ENCODE results near the gene DNASE1L2.

Gene DNASE1L2

DNA sequence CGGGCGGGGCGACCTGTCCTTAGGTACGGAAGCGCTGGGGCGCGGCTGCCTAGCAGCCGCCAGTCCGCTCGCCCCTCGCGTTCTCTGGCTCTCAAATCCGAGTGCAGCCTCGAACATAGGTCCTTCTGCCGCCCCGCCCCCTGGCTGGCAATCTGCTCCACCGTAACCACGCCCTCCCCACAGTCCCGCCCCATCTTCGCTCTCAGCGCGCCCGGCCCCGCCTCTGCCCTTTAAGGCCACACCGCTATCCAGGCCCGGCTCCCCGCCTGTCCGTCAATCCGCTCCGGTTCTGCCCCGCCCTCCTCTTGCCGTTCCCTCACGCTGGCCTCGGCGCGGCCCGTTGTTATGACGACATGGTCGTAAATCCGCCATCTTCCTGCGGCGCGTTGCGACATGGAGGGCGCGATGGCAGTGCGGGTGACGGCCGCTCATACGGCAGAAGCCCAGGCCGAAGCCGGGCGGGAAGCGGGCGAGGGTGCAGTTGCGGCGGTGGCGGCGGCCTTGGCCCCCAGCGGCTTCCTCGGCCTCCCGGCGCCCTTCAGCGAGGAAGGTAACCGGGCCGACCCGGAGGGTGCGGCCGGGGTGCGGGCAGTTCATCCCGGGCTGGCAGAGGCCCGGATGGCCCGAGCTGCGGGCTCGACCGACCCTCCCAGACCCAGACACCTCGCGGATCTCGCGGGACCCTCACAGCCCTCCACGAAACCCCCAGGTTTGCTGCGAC, 12.9 kb upstream of the DNASE1L2 start, which contains the start of gene E4F1:
TSS of gene E4F1 (plus strand) at position 371 of the 721 bp plus-strand sequence. CDS start at position 394, 23 bp downstream.
- peak; percentile 99 to 100 (median 100) for DNase-seq (ENCODE audit: low read depth in 2 of 3, low spot score in 1 of 3)

DNA sequence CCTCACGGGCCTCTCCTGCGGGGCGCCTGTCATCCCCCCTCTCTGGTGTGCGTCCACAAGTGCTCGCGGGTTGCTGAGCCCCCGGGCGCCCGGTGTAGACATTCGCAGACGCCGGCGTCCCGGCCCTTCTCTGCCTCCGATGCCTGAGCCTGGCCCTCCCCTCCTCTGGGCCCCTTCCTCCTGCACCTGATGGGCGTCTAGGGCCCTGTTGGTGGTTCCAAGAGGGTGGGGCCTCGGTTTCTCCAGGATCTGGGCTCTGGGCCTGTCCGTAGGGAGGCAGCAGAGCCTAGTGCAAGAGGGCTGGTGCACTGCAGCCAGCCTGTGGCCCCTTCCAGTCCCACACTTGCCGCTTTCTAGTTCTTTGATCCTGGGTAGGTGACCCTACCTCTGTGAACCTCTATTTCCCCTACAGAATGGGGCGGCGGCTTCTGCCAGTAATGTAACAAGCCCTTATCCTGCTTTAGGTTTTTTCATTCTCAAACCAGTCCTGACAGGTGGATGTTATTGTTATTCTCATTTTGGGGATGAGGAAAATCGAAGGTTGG, 12.2 kb upstream of the DNASE1L2 start:
- DNase-seq (ENCODE audit: low read depth in 2 of 3, low spot score in 1 of 3): peak in 1 of 3 donors; percentile 34

DNA sequence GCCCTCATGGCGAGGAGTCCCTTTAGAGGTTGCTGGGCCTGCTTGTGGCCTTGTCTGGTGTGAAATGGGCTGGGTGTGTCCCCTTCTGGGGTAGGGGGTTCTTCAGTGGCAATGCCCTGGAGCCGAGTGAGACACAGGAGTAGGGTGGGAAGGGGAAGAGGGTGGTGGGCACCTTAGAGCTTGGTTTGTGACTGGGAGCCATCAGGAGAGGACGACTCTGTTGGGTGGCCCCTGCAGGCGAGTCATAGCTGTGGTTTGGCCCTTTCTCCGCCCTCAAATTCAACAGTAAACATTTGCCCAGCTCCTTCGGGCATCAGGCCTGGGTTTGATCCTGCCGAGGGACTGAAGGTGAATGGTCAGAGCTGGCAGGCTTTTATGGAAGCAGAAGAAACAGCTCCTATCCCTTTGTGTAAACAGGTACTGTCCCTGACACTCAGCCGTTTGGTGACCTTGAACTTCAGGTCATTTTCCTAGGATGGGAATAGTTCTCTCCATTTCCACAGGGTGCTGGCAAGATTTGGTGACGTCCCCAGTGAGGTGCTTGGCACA, 9.9 kb upstream of the DNASE1L2 start:
- DNase-seq (ENCODE audit: low read depth in 2 of 3, low spot score in 1 of 3): no peak

GRCh38 chr16:2226918-2227317, 9.3 kb upstream of the DNASE1L2 start:
- no peak for DNase-seq (ENCODE audit: low read depth in 2 of 3, low spot score in 1 of 3)

DNA sequence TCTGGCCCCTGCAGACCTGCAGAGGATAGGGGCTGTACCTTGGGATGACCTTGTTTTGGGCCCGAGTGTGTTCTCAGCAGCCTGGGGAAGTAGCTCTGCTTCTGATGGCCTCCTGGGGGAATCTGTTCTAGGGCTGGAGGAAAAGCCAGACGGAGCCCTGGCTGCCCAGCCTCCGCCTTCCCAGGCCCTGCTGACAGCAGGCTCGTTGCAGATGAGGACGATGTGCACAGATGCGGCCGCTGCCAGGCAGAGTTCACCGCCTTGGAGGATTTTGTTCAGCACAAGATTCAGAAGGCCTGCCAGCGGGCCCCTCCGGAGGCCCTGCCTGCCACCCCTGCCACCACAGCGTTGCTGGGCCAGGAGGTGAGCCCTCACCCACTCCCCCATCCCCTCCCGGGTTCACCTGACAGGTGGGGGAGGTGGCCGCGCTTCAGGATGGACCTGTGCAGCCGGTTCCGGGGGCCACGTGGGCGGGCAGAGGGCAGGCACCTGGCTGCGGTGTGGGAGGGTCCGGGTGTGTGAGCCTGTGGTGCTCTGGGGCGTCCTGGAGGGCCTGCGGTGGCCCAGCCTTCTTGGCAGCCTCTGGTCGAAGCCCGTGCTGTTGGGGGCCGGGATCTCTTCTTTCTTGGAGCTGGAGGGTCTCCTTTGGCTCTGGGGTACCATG, 8.0 kb upstream of the DNASE1L2 start:
- DNase-seq (ENCODE audit: low read depth in 2 of 3, low spot score in 1 of 3): no peak

- no peak for DNase-seq (ENCODE audit: low read depth in 2 of 3, low spot score in 1 of 3)
These were observed 7.2 kb upstream of the DNASE1L2 start for GRCh38 chr16:2229091-2229490.

DNA sequence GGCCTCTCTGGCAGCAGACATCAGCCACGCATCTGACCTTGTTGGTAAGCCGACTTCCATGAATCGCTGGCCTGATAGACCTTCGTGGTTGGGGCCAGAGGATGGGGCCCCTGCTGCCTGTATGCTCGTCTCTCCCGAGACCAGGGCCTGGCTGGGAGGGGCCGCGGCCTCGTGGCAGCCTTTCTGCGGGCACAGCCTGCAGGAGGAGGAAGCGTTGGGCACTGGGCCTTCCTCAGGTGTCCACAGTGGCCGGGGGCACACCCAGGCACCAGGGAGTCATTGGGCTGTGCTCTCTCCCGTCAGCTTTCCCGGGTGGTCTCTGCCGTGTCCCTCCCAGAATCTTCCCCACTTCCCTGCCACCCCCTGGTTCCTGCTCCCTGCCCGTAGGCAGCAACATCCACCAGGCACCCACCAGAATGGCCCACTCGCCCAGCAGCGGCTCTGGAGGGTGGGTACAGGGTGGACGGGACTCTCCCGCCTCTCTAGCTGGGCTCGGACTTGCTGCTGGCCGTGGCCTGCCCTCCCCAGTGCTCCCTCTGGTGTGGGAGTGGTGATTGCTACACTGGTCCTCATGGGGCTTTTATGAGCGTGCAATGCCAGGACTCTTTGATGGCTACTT, 6.5 kb upstream of the DNASE1L2 start:
- DNase-seq (ENCODE audit: low read depth in 2 of 3, low spot score in 1 of 3): no peak

DNA sequence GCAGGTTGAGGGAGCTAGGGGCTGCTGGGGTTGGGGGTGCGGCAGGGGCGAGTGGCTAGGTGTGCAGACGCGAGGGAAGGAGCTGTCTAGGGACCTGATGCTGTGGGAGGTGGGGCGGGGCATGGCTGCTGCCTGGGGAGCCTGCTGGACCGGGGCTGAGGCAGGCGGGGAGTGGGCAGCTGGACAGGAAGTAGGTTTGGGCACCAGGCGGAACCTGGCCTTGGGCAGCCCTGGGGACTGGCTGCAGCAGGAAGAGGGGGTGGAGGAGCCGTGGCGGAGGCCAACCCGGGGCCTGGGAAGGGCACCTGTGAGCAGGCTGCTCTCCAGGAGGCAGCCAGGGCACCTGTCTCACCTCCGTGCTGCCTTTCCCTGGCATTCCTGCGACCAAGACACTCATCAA, 5.9 kb upstream of the DNASE1L2 start:
- no peak for DNase-seq (ENCODE audit: low read depth in 2 of 3, low spot score in 1 of 3)

GRCh38 chr16:2231016-2231931, 5.0 kb upstream of the DNASE1L2 start:
- DNase-seq (ENCODE audit: low read depth in 2 of 3, low spot score in 1 of 3): no peak

DNA sequence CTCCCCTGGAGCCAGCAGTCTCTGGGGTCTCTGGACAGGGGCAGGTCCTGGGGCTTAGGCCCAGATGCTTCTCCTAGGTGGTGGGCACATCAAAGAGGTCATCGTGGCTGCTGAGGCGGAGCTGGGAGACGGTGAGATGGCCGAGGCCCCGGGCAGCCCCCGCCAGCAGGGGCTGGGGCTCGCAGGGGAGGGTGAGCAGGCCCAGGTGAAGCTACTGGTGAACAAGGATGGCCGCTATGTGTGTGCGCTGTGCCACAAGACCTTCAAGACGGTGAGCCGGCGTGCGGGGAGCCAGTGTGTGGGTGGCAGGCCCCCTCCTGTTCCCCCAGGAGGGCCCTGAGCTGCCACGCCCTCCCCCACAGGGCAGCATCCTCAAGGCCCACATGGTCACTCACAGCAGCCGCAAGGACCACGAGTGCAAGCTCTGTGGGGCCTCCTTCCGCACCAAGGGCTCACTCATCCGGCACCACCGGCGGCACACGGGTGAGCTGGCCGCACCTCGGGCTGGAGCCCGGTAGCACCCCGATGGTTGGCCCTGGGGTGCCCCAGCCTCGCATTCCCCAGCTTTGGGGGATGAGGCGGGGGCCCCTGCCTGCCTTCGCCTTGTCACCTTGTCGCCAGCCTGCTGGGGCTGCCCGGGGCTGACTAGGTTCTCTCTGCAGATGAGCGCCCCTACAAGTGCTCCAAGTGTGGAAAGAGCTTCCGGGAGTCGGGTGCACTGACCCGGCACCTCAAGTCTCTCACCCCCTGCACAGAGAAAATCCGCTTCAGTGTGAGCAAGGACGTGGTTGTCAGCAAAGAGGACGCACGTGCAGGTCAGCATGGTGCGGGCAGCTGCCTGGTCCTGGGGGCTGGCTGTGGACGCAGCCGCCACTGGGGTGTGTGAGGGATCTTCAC, 3.9 kb upstream of the DNASE1L2 start:
- DNase-seq (ENCODE audit: low read depth in 2 of 3, low spot score in 1 of 3): no peak

DNA sequence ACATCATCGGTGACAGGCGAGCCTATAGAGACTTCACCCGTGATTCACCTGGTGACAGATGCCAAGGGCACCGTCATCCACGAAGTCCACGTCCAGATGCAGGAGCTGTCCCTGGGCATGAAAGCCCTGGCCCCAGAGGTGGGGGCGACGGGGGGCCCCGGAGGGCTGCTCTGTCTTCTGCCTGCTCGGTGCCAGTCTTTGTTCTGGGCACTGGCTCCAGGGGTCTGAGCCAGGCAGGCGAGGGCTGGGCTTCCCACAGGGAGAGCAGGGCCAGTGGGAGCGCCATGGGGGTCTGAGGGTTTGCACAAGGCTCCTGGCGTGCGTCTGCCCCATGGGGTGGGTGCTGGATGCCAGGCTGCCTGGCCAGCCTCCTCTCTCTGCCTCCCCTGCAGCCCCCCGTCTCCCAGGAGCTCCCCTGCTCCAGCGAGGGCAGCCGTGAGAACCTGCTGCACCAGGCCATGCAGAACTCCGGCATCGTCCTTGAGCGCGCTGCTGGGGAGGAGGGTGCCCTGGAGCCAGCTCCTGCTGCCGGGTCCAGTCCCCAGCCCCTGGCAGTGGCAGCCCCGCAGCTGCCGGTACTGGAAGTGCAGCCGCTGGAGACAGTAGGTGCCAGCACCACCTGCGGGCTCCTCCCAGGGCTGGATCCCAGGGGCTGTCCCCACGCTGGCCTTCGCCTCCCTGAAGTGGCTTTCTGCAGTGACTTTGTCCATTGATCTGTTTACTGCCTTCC, 3.0 kb upstream of the DNASE1L2 start:
- DNase-seq (ENCODE audit: low read depth in 2 of 3, low spot score in 1 of 3): no peak

- no peak for DNase-seq (ENCODE audit: low read depth in 2 of 3, low spot score in 1 of 3)
These were observed 2.1 kb upstream of the DNASE1L2 start for GRCh38 chr16:2233872-2234812.

- DNase-seq (ENCODE audit: low read depth in 2 of 3, low spot score in 1 of 3): no peak
These were observed 1.5 kb upstream of the DNASE1L2 start for GRCh38 chr16:2234813-2235170.

GRCh38 chr16:2235234-2235651, 1.0 kb upstream of the DNASE1L2 start:
- no peak for DNase-seq (ENCODE audit: low read depth in 2 of 3, low spot score in 1 of 3)

DNA sequence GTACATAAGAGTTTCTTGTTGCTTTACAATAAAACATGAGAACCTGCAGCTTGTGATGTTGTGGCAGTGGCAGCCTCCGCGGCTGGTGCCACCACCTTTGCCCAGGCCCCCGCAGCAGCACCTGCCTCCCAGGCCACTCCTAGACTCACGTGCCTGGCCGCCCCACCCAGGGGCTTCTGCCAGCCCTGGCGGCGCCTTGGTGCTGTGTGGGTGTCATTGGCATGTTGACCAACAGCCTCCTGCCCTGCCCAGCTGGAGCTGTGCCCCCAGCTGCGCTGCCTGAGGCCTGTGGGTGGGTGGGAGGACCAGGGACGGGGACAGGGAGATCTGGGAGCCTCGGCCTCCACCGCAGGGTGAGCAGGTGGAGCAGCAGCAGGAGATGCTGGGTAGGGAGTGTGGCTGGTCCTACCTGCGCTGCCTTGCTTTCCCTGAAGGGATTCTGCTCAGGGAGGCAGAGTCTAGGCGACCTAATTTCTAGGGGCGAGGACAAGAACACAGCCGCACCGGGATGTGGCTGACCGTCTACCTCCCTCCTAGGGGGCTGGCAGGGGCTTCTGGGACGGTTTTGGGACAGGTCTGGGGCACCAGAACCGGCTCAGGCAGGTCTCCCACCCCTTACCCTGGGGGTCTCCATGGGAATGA, 428 bp upstream of the DNASE1L2 start:
- DNase-seq (ENCODE audit: low read depth in 2 of 3, low spot score in 1 of 3): no peak

GRCh38 chr16:2237102-2237482, 848 bp downstream of the DNASE1L2 start:
- no peak for DNase-seq (ENCODE audit: low read depth in 2 of 3, low spot score in 1 of 3)

DNA sequence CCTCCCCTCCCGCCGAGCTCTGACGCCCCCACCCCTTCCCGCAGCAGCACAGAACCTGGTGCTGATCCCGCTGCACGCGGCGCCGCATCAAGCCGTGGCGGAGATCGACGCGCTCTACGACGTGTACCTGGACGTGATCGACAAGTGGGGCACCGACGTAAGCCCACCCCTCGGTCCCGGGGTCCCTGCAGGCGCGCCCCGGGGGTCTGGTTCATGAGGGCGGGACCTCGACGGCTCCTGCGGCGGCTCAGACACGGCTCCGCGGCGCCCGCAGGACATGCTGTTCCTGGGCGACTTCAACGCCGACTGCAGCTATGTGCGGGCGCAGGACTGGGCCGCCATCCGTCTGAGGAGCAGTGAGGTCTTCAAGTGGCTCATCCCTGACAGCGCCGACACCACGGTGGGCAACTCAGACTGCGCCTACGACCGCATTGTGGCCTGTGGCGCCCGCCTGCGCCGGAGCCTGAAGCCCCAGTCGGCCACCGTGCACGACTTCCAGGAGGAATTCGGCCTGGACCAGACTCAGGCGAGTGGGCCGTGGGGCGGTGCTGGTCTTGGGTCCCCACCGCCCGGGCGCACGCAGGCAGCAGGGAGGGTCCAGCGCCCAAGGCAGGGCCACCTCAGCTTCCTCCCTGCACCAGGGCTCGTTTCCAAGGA, 1.4 kb downstream of the DNASE1L2 start:
- no peak for DNase-seq (ENCODE audit: low read depth in 2 of 3, low spot score in 1 of 3)
